MM.1S (cell line): ENCODE results near the gene SCIMP.

ENCODE experiments used
- DNase-seq: peaks from one replicate; pipeline ENCODE4 v3.0.0-alpha.2; 2015
- H2AFZ ChIP-seq: fragments of 300-600 bp; sonication (generic); 2 replicates; pipeline ENCODE4 v1.6.0; 2016; ENCODE audit warnings: antibody characterized with exemption, low read length
- H3F3A ChIP-seq: fragments of 300-600 bp; sonication (generic); 2 replicates; pipeline ENCODE4 v1.6.1; 2016; ENCODE audit warnings: mild to moderate bottlenecking, antibody characterized with exemption, low read length, moderate library complexity, mixed read lengths; ENCODE audit not compliant: insufficient read depth
- H3K27ac ChIP-seq: fragments of 300-600 bp; sonication (generic); 2 replicates; pipeline ENCODE4 v1.5.1; 2016; ENCODE audit warnings: mild to moderate bottlenecking, low read length
- H3K27me3 ChIP-seq: fragments of 300-600 bp; sonication (generic); replicated peaks from 2 replicates; pipeline ENCODE4 v1.6.0; 2016; ENCODE audit warnings: low read length; ENCODE audit not compliant: insufficient read depth
- H3K36me3 ChIP-seq: fragments of 300-600 bp; sonication (generic); replicated peaks from 2 replicates; pipeline ENCODE4 v1.6.1; 2016; ENCODE audit warnings: mild to moderate bottlenecking, low read length, mixed read lengths; ENCODE audit not compliant: insufficient read depth
- H3K4me1 ChIP-seq: fragments of 300-600 bp; sonication (generic); 2 replicates; pipeline ENCODE4 v1.6.1; 2016; ENCODE audit warnings: low read length, mixed read lengths
- H3K4me2 ChIP-seq: fragments of 300-600 bp; sonication (generic); 2 replicates; pipeline ENCODE4 v1.6.0; 2016; ENCODE audit warnings: low read depth, low read length
- H3K4me3 ChIP-seq: fragments of 300-600 bp; sonication (generic); 2 replicates; pipeline ENCODE4 v1.5.1; 2016; ENCODE audit warnings: low read length, mixed read lengths
- H3K79me2 ChIP-seq: fragments of 300-600 bp; sonication (generic); 2 replicates; pipeline ENCODE4 v1.6.1; 2016; ENCODE audit warnings: mixed run types, low read length, mixed read lengths
- H3K9ac ChIP-seq: fragments of 300-600 bp; sonication (generic); 2 replicates; pipeline ENCODE4 v1.6.1; 2016; ENCODE audit warnings: low read length, mixed read lengths
- H3K9me2 ChIP-seq: fragments of 300-600 bp; sonication (generic); replicated peaks from 2 replicates; pipeline ENCODE4 v1.6.1; 2016; ENCODE audit warnings: mild to moderate bottlenecking, low read length, mixed read lengths; ENCODE audit not compliant: insufficient read depth
- H3K9me3 ChIP-seq: fragments of 300-600 bp; sonication (generic); replicated peaks from 2 replicates; pipeline ENCODE4 v1.6.1; 2016; ENCODE audit warnings: mild to moderate bottlenecking, low read length, mixed read lengths; ENCODE audit not compliant: insufficient read depth
- H4K20me1 ChIP-seq: fragments of 300-600 bp; sonication (generic); 2 replicates; pipeline ENCODE4 v1.6.1; 2016; ENCODE audit warnings: mild to moderate bottlenecking, low read length, moderate library complexity, mixed read lengths; ENCODE audit not compliant: insufficient read depth
- EZH2 ChIP-seq: fragments of 300-600 bp; sonication (generic); optimal IDR thresholded peaks from 2 replicates; pipeline ENCODE3; 2017; ENCODE audit warnings: low read depth, mild to moderate bottlenecking, antibody characterized with exemption, low read length, mixed read lengths
- EZH2phosphoT487 ChIP-seq: fragments of 300-600 bp; sonication (generic); IDR thresholded peaks from 2 replicates; pipeline ENCODE4 v1.6.1; 2018; ENCODE audit warnings: antibody characterized with exemption, low read length
- TF ChIP-seq, protein P1 (sequence below): fragments of 300-600 bp; sonication (generic); IDR thresholded peaks from 2 replicates; pipeline ENCODE4 v1.5.1; 2016; ENCODE audit warnings: antibody characterized with exemption, low read length, mixed read lengths

The SCIMP gene

DNA sequence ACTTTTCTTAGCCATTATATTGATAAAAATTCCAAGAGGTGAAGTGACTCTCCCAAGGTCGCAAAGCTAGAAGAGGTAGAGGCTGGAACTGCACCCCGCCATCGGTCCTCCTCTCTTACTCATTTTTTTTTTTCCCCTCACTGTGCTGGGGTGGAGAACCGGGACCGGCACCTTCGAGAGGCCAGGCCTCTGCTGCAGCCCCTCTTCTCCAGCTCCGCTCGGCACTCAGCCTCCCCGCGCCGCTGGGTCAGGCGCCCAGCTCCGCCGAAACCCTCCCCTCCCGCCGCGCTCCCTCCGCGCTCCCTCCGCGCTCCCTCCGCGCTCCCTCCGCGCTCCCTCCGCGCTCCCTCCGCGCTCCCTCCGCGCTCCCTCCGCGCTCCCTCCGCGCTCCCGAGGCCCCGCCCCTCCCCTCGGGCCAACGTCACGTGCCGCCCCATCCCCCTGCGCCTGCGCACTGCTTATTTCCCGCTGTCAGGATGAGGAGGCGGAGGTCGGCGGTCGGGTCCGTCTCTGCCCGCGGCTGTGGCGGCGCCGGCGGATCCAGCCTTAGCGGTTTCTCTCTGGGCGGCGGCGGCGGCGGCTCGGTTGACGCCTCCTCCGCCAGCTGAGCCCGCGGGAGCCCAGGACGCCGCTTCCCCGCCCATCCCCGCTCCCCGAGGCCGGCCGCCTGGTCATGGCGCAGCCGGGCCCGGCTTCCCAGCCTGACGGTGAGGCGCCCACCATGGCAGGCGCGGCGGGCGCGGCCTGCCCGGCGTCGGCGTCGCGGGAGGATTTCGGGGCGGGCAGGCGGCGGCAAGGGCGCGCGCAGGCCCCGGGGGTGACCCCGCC is 47.4 kb upstream of the SCIMP start, which contains the start of gene RABEP1:
Gene RABEP1 (plus strand): TSS at position 471 of the 828 bp plus-strand sequence. CDS start 203 bp downstream, at position 674.
- H3K27me3 ChIP-seq, result no peaks in the 10 kb centered on the region
- H3K9ac ChIP-seq, result peak within 1 kb of the TSS; percentile 84
- H3K4me2 ChIP-seq, result peak within 1 kb of the TSS; percentile 88
- peak within 1 kb of the TSS; percentile 75 for H3K4me3 ChIP-seq
- H3K36me3 ChIP-seq, result peaks cover 13% of the 10 kb centered on the region; the same call in 1 of the 2 replicates
- H3K4me1 ChIP-seq, result peaks cover 10% of the 10 kb centered on the region
- peaks cover 44% of the 10 kb centered on the region for H3K79me2 ChIP-seq
- no peak for TF ChIP-seq EZH2phosphoT487
- TF ChIP-seq, protein P1, sequence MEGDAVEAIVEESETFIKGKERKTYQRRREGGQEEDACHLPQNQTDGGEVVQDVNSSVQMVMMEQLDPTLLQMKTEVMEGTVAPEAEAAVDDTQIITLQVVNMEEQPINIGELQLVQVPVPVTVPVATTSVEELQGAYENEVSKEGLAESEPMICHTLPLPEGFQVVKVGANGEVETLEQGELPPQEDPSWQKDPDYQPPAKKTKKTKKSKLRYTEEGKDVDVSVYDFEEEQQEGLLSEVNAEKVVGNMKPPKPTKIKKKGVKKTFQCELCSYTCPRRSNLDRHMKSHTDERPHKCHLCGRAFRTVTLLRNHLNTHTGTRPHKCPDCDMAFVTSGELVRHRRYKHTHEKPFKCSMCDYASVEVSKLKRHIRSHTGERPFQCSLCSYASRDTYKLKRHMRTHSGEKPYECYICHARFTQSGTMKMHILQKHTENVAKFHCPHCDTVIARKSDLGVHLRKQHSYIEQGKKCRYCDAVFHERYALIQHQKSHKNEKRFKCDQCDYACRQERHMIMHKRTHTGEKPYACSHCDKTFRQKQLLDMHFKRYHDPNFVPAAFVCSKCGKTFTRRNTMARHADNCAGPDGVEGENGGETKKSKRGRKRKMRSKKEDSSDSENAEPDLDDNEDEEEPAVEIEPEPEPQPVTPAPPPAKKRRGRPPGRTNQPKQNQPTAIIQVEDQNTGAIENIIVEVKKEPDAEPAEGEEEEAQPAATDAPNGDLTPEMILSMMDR, result peak; percentile 31
- TF ChIP-seq EZH2, result no peak
- H3K9me3 ChIP-seq, result no peaks in the 10 kb centered on the region
- H3K27ac ChIP-seq, result peak within 1 kb of the TSS; percentile 61; the same call in 1 of the 2 replicates
- DNase-seq, result peak; percentile 90
- H3K9me2 ChIP-seq, result no peaks in the 10 kb centered on the region
- H4K20me1 ChIP-seq, result no peaks in the 10 kb centered on the region
- peak within 1 kb of the TSS; percentile 59 for H2AFZ ChIP-seq
- peaks cover 9% of the 10 kb centered on the region; the same call in 1 of the 2 replicates for H3F3A ChIP-seq

DNA sequence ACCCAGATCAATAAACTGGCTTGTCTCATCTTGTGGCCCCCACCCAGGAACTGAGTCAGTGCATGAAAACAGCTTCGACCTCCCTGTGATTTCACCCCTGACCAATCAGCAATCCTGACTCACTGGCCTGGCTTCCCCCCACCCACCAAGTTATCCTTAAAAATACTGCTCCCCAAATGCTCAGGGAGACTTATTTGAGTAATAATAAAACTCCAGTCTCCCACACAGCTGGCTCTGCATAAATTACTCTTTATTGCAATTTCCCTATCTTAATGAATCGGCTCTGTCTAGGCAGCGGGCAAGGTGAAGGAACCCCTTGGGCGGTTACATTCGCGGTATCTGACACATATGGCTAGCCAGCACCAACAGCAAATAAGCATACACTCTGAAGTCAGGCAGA is 37.7 kb upstream of the SCIMP start:
- TF ChIP-seq EZH2 (no peak), EZH2phosphoT487 (no peak)
- TF ChIP-seq, protein P1, result no peak
- Histone ChIP-seq H3K4me2 (no peak overlapping the region), H4K20me1 (no peaks in the 10 kb centered on the region), H3K27me3 (no peaks in the 10 kb centered on the region), H3K4me1 (no peaks in the 10 kb centered on the region), H3K9ac (no peak overlapping the region), H3K9me3 (no peaks in the 10 kb centered on the region), H3K4me3 (no peak overlapping the region), H3K27ac (no peak overlapping the region), H3F3A (no peaks in the 10 kb centered on the region), H3K79me2 (no peaks in the 10 kb centered on the region), H3K9me2 (no peaks in the 10 kb centered on the region), H3K36me3 (no peaks in the 10 kb centered on the region), H2AFZ (no peak overlapping the region)
- no peak for DNase-seq

DNA sequence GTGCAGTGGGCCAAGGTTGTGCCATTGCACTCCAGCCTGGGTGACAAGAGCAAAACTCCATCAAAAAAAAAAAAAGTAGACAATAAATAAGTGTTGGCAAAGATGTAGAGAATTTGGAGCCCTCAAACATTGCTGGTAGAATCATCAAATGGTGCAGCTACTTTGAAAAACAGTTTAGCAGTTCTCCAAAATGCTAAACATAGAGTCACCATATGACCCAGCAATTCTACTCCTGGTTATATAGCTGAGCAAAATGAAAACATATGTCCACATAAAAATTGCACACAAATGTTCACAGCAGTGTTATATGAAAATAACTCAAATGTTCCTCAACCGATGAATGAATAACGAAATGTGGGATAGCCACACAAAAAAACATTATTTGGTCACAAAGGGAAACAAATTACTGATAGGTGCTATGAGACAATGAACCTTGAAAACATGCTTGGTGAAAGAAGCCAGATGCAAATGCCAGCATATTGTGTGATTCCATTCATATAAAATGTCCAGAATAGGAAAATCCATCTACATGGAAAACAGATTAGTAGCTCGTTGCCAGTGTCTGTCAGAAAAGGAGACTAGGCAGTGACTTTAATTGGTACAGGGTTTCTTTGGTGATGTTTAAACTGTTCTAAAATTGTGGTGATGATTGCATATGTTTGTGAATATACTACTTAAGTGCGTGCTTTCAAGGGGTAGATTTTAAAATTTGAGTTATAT is 34.7 kb upstream of the SCIMP start:
- Histone ChIP-seq H3K27ac (no peak overlapping the region), H3K9me3 (no peaks in the 10 kb centered on the region), H3K36me3 (no peaks in the 10 kb centered on the region), H3K9me2 (no peaks in the 10 kb centered on the region), H4K20me1 (no peaks in the 10 kb centered on the region), H3K4me3 (no peak overlapping the region), H2AFZ (no peak overlapping the region), H3F3A (no peaks in the 10 kb centered on the region), H3K27me3 (no peaks in the 10 kb centered on the region), H3K9ac (no peak overlapping the region), H3K4me2 (no peak overlapping the region), H3K79me2 (no peaks in the 10 kb centered on the region), H3K4me1 (no peaks in the 10 kb centered on the region)
- DNase-seq, result no peak
- TF ChIP-seq, protein P1, result no peak
- no peak for TF ChIP-seq EZH2phosphoT487
- TF ChIP-seq EZH2, result no peak
